HFF-Myc (cell line): Measurements from ENCODE around the gene THBS3.
"Not testable (repeated sequence)": the region's sequence is repeated elsewhere in the genome, so short reads cannot be mapped to it uniquely, and the experiment has no call there.

ENCODE experiments used
- DNase-seq: peaks from one replicate; pipeline ENCODE4 v3.0.0-alpha.2; 2011; ENCODE audit warnings: low read depth; ENCODE audit errors: extremely low read depth
- H3K4me3 ChIP-seq: replicated peaks from 2 replicates; pipeline ENCODE4 v1.5.1; 2011; ENCODE audit warnings: low read depth, mild to moderate bottlenecking, control low read depth, low read length
- TF ChIP-seq, protein P1 (sequence below): IDR thresholded peaks from 2 replicates; pipeline ENCODE4 v1.5.1; 2012; ENCODE audit warnings: mild to moderate bottlenecking, low read depth, low read length, control low read depth; ENCODE audit errors: missing control alignments

Gene THBS3

DNA sequence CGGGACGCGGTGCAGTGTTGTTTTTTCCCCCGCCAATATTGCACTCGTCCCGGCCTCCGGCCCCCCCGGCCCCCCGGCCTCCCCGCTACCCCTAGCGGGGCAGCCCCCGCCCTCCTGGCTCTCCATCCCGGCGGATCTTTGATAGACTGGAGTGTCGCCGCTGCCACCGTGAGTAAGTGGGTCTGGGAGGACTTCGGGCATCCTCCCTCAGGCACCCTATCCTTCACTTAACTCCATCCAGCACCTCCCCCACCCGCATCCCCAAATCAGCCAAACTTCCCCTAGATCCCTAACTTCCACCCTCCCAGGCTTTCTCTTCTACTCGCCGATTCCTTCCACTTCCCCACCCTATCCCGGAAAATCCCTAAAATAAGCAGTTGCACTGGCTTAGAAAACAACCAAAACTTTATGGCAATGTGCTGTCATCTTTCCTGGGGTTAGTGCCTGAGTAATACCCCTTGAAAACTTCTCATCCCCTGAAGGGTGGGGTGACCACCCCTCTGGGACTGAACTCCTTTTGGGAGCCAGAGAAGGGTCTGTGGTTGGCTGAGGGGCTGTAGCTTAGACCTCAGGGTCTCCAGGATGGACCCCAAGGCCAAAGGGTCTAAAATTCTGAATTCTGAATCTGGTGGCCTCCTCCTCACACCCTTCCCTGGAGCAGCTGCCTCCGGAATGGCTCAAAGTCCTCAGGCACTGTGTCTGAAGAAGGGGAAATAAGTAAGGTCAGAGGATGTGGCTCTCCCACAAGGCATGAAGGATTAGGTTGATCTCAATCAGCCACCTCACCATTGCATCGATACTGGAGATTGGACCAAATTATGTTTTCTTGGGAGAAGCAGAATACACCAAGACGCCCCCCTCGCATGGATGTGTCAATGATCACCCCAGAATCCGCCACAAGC is 12.2 kb downstream of the THBS3 start:
- H3K4me3 ChIP-seq = peak overlapping the region; percentile 54
- DNase-seq = no peak
- TF ChIP-seq, protein P1, sequence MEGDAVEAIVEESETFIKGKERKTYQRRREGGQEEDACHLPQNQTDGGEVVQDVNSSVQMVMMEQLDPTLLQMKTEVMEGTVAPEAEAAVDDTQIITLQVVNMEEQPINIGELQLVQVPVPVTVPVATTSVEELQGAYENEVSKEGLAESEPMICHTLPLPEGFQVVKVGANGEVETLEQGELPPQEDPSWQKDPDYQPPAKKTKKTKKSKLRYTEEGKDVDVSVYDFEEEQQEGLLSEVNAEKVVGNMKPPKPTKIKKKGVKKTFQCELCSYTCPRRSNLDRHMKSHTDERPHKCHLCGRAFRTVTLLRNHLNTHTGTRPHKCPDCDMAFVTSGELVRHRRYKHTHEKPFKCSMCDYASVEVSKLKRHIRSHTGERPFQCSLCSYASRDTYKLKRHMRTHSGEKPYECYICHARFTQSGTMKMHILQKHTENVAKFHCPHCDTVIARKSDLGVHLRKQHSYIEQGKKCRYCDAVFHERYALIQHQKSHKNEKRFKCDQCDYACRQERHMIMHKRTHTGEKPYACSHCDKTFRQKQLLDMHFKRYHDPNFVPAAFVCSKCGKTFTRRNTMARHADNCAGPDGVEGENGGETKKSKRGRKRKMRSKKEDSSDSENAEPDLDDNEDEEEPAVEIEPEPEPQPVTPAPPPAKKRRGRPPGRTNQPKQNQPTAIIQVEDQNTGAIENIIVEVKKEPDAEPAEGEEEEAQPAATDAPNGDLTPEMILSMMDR = no peak

DNA sequence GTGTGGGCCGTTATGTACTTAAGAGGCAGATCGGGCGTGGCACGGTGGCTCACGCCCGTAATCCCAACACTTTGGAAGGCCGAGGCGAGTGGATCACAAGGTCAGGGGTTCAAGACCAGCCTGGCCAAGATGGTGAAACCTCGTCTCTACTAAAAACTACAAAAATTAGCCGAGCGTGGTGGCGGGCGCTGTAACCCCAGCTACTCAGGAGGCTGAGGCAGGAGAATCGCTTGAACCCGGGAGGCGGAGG is 13.8 kb downstream of the THBS3 start:
- not testable (repeated sequence) for DNase-seq
- peak overlapping the region; percentile 54 for H3K4me3 ChIP-seq

DNA sequence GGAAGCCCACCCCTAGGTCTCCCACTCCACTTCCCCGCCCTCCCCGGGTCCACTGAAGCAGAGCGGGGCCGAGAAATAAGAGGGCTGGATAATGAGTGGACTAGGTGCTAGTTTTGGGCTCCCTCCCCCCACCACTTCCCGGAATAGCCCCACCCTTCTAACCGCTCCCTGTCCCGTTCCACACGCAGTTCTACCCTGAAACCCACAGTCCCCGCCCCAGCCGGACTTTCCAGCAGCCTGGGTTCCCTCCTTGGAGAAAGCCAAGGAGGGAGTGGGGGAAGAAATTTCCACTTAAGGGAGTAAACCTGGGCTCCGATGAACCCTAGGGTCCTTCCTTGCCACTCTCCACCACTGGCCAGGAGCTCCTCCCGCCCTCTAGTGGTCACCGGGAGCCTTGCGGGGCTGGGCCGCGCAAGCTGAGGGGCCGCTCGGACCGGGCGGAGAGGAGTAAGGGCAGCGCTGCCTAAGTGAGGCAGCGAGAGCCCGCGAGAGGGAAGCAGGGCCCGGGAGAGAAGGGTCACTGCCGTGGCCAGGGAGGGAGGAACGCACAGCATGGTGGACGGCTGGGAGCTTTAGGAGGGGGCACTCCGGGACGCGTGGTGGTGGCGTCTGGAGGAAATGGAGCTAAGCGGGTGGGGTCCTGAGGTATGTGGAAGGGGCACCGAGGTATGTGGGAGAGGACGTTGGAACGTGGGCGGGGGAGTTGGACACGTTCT is 14.3 kb downstream of the THBS3 start:
- TF ChIP-seq, protein P1 = peak; percentile 99
- H3K4me3 ChIP-seq = peak overlapping the region; percentile 54
- DNase-seq = peak; percentile 67

DNA sequence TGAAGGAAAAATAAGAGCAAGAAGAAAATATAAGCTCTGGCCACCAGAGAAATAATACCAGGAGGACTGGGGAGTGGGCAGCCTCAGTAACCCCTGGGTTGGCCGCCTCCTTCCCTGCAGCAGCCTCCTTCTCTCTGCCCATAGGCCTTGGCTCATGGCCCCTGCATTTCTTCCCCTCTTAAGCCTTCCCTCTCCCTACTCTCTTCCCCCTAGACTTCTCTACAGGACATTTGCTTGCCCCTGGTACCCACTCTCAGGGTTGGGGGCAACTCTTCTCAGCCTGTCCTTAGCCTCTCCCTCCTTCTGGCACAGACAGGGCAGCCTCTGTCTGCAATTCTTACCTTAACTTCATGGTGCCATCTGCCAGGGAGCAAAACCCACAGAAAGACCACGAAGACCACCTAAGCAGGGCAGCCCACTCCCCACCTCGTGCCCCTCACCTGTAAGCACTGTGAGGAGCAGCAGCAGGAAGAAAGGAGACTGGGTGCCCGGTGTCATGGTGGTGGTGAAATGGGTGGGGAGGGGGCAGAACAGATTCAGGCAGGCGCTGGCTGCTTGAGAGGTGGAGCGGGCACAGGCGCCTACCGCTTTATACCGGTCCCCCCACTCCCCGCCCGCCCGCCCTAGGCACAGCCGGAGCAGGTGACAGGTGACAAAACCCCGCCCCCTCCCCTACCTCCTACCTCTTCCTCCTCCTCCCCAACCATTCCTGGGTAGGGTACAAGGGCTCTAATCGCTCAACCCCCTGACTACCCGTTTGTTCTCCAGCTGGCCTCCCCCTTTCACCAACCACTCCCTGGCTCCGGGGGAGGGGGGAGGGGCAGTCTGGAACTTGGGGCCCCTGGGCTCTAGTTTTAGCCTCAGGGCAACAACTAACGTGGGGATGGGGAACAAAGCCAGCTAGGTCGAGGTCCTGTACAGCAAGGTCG is 15.1 kb downstream of the THBS3 start:
- H3K4me3 ChIP-seq = peak overlapping the region; percentile 54
- no peak for DNase-seq
- TF ChIP-seq, protein P1 = no peak

DNA sequence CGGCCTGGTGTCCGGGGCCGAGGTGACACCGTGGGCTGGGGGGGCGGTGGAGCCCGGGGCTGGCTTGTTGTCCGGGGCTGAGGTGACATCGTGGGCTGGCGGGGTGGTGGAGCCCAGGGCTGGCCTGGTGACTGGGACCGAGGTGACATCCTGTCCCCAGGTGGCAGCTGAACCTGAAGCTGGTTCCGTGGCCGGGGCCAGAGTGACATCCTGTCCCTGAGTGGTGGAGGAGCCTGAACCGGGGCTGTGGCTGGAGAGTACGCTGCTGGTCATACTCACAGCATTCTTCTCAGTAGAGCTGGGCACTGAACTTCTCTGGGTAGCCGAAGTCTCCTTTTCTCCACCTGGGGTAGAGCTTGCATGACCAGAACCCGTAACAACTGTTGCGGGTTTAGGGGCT is 15.8 kb downstream of the THBS3 start:
- TF ChIP-seq, protein P1 = no peak
- no peak overlapping the region for H3K4me3 ChIP-seq
- DNase-seq = no peak

DNA sequence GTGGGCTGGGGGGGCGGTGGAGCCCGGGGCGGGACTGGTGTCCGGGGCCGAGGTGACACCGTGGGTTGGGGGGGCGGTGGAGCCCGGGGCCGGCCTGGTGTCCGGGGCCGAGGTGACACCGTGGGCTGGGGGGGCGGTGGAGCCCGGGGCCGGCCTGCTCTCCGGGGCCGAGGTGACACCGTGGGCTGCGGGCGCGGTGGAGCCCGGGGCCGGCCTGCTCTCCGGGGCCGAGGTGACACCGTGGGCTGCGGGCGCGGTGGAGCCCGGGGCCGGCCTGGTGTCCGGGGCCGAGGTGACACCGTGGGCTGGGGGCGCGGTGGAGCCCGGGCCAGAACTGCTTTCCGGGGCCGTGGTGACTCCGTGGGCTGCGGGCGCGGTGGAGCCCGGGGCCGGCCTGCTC is 17.8 kb downstream of the THBS3 start:
- not testable (repeated sequence) for H3K4me3 ChIP-seq, DNase-seq

DNA sequence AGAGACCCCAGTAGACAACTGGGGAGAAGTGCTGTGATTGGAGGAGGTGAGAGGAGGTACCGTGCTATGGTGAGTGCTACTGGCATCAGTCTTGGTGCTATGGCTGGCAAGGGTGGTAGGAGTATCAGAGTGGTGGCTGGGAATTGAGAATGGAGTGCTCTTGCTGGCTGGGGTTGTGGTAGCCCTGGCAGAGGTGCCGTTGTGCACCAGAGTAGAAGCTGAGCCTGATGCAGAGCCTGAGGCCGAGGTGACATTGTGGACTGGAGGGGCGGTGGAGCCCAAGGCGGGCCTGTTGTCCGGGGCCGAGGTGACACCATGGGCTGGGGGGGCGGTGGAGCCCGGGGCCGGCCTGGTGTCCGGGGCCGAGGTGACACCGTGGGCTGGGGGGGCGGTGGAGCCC is 19.4 kb downstream of the THBS3 start:
- TF ChIP-seq, protein P1 = no peak
- no peak for DNase-seq

More for the DNA sequence above, 19.4 kb downstream of the THBS3 start:
- no peak overlapping the region for H3K4me3 ChIP-seq
